Fibroblast of the aortic adventitia (primary cell): ENCODE results near the gene ZNF205. TPM values are rescaled to one million over a fixed set of nuclear protein-coding genes. Genes with fewer than 3 reads are reported as not detected.

ENCODE experiments used
- DNase-seq: peaks from one replicate; pipeline ENCODE4 v3.0.0-alpha.2; 2010; ENCODE audit warnings: low read depth
- H3K4me3 ChIP-seq: 2 replicates; pipeline ENCODE4 v1.5.1; 2011; ENCODE audit warnings: low read depth, mild to moderate bottlenecking, control low read depth, low read length, moderate library complexity
- total RNA-seq: library from RNA; depleted of rRNA; stranded (reverse); fragments of >200 nt; gene quantifications from 2 replicates; pipeline ENCODE4 v1.2.3, GENCODE V29; 2012; ENCODE audit warnings: low replicate concordance
- TF ChIP-seq, protein P1 (sequence below): IDR thresholded peaks from 2 replicates; pipeline ENCODE4 v1.5.1; 2011; ENCODE audit warnings: mild to moderate bottlenecking, low read length, control low read depth, inconsistent platforms; ENCODE audit not compliant: insufficient read depth

ZNF205 gene
- total RNA-seq, 1 donor: 14.7 TPM

DNA sequence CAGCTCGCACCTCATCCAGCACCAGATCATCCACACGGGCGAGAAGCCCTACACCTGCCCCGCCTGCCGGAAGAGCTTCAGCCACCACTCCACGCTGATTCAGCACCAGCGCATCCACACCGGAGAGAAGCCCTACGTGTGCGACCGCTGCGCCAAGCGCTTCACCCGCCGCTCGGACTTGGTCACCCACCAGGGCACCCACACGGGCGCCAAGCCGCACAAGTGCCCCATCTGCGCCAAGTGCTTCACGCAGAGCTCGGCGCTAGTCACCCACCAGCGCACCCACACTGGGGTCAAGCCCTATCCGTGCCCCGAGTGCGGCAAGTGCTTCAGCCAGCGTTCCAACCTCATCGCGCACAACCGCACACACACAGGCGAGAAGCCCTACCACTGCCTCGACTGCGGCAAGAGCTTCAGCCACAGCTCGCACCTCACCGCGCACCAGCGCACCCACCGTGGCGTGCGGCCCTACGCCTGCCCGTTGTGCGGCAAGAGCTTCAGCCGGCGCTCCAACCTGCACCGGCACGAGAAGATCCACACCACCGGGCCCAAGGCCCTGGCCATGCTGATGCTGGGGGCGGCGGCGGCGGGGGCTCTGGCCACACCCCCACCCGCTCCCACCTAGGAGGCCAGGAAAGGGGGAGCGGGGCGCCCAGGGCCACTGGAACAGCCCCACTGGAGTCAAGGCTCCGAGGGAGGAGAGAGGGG lies 7.5 kb downstream of the ZNF205 start:
- H3K4me3 ChIP-seq: no peak overlapping the region
- TF ChIP-seq, protein P1, sequence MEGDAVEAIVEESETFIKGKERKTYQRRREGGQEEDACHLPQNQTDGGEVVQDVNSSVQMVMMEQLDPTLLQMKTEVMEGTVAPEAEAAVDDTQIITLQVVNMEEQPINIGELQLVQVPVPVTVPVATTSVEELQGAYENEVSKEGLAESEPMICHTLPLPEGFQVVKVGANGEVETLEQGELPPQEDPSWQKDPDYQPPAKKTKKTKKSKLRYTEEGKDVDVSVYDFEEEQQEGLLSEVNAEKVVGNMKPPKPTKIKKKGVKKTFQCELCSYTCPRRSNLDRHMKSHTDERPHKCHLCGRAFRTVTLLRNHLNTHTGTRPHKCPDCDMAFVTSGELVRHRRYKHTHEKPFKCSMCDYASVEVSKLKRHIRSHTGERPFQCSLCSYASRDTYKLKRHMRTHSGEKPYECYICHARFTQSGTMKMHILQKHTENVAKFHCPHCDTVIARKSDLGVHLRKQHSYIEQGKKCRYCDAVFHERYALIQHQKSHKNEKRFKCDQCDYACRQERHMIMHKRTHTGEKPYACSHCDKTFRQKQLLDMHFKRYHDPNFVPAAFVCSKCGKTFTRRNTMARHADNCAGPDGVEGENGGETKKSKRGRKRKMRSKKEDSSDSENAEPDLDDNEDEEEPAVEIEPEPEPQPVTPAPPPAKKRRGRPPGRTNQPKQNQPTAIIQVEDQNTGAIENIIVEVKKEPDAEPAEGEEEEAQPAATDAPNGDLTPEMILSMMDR: no peak
- no peak for DNase-seq

DNA sequence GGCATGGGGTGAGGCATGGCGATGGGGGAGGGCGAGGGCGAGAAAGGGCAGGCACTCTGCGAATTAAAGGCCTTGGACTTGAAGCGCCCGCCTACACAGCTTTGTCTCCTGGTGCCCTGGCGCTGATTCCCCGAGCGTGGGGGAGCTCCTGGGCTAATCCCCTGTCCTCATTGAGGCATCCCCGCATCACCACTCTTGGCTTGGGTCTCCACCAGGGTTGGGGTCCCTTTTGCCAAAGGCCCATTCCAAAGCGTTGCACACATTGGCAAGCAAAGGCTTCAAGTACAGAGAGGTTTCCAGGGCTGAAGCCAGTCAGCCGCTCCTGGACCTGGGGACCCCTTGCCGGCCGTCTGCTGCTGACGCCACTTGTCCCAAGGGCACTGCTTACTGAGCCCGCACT lies 8.0 kb downstream of the ZNF205 start:
- TF ChIP-seq, protein P1: no peak
- no peak for DNase-seq
- H3K4me3 ChIP-seq: no peak overlapping the region

DNA sequence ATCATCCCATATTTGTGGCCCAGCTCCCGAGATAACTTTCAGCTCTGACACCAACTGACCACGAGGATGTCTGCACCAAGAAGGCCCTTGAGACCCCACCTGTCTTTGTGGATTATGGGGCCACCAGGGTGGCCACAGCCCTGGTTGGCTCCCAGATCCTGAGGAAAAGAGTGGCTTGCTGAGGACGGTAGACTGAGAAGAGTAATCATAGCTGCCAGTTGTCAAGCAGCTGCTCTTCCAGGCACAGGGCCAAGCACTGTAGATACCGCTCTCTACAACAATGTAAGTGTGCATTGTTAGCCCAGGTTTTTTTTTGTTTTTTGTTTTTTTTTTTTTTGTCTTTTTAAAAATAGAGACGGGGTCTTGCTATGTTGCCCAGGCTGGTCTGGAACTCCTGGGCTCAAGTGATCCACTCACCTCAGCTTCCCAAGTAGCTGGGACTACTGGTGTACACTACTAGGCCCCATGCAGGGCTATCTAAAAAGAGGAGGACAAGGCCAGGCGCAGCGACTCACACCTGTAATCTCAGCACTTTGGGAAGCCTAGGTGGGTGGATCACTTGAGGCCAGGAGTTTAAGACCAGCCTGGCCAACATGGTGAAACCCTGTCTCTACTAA lies 9.6 kb downstream of the ZNF205 start:
- H3K4me3 ChIP-seq: no peak overlapping the region
- TF ChIP-seq, protein P1: no peak
- DNase-seq: no peak

DNA sequence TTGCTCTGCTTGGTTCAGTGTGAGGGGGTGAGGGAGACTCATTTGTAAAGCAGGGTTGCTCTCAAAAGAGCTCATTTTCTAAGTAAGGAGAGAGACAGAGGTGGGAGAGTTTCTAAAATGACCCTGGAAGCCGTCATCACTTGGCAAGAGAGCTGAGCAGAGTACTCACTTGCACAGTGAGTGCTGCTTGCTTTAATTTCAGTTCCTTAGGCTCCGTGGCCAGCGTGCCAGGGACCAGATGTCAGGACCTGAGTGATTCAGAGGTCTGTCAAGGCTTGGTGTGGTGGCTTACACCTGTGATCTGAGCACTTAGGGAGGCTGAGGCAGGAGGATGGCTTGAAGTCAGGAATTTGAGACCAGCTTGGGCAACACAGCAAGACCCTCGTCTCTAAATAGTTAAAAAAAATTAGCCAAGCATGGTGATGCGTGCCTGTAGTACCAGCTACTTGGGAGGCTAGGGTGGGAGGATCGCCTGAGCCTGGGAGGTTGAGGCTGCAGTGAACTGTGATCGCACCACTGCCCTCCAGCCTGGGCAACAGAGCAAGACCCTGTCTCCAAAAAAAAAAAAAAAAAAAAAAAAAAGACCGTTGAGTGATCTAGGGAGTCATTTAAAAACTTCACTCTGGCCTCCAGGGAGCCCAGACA lies 10.7 kb downstream of the ZNF205 start:
- no peak for DNase-seq
- TF ChIP-seq, protein P1: no peak
- H3K4me3 ChIP-seq: no peak overlapping the region

DNA sequence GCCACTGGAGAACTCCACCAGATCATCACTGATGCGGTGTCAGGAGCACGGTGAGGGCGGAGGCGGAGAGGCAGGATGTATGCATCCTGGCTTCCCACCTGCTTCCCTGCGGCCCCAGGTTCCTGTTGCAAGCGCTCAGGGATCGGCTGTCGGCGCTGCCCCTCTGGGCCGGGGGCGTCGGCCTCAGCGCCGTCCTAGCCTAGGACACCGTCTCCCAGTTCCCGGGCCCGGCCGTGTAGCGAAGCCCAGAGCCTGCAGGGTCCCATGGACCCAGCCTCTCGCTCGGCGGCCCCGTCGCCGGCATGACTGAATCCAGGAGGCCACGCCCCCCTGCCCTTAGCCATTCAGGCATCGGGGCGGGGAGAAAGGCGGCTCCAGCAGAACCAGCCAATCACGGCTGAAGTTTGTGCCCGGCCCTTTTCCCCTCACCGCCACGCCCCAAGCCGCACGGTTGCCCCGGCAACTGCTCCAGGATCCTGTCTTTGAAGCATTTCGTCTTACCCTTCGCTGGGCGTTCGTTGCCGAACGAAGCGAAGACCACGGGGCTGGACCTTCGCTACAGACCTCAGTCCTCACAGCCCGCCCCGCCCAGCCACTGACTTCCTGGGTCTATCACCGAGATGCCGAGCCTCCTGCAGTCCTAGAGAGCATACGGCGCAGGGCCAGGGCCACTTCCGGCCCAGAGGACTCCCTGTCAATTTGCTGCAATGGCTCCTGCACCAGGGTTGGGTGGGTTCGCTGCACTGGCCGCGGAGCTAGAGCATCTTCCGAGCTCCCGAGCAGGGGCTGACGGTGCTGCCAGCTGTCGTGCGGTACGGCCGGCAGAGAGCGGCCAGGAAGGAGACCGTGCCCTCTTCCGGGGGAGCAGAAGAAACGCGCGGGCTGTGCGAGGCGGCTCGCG lies 11.8 kb downstream of the ZNF205 start:
- DNase-seq: peak; percentile 91
- TF ChIP-seq, protein P1: peak; percentile 46
- H3K4me3 ChIP-seq: peak overlapping the region; percentile 82

DNA sequence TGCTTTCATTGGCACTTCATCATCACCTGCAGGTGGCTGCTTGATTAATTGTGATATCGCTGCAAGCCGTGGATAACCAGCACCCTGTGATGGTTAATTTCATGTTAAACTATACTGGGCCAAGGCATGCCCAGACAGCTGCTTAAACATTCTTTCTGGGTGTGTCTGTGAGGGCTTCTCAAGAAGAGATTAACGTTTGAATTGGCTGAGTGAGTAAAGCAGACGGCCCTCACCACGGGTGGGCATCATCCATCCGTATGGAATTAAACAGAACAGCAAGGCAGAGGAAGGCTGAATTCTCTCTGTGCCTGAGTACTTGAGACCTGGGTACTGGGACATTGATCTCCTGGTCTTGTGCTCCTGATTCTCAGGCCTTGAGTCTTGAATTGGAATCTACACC lies 15.4 kb downstream of the ZNF205 start:
- no peak for DNase-seq
- TF ChIP-seq, protein P1: no peak
- no peak overlapping the region for H3K4me3 ChIP-seq
